PC-3 (cell line): Measurements from ENCODE around the gene PSG4. TPM values are rescaled to one million over a fixed set of nuclear protein-coding genes. Genes with fewer than 3 reads are reported as not detected.
"Not testable (repeated sequence)": the region's sequence is repeated elsewhere in the genome, so short reads cannot be mapped to it uniquely, and the experiment has no call there.

Experiments
- ATAC-seq: fragments of 200-7000 bp; cut with Tn5 transposase; 2 replicates; pipeline ENCODE4 v1.9.1; 2020; ENCODE audit warnings: mild to moderate bottlenecking, moderate library complexity
- BruUV-seq: library from RNA; stranded (reverse); fragments of 400-500 nt; replicated peaks from 2 replicates; lab custom pipeline; 2021; lab: Mats Ljungman, UMichigan
- CTCF ChIA-PET: fragments of 300-600 bp; sonication (Branson Sonifier 250); formaldehyde crosslinking; loops from one replicate; lab custom pipeline; 2022; ENCODE audit warnings: antibody characterized with exemption; lab: Charles Lee
- POLR2A ChIA-PET: fragments of 300-600 bp; sonication (Branson Sonifier 250); formaldehyde crosslinking; loops from one replicate; lab custom pipeline; 2022; ENCODE audit warnings: antibody characterized with exemption; ENCODE audit not compliant: unreplicated experiment; lab: Charles Lee
- DNase-seq: peaks from one replicate; pipeline ENCODE4 v3.0.0-alpha.2; 2015
- H2AFZ ChIP-seq: fragments of 300-600 bp; sonication (generic); 2 replicates; pipeline ENCODE4 v1.6.0; 2016; ENCODE audit warnings: antibody characterized with exemption, low read length
- H3F3A ChIP-seq: fragments of 300-600 bp; sonication (generic); one replicate; pipeline ENCODE4 v1.6.0; 2017; ENCODE audit warnings: antibody characterized with exemption, low read length, control low read depth, mild to moderate bottlenecking; ENCODE audit not compliant: unreplicated experiment
- H3K27ac ChIP-seq: fragments of 300-600 bp; sonication (generic); 2 replicates; pipeline ENCODE4 v1.5.1; 2016; ENCODE audit warnings: mild to moderate bottlenecking, low read length
- H3K27me3 ChIP-seq: fragments of 300-600 bp; sonication (generic); 2 replicates; pipeline ENCODE4 v1.6.1; 2016; ENCODE audit warnings: low read length, mixed read lengths
- H3K36me3 ChIP-seq: fragments of 300-600 bp; sonication (generic); 2 replicates; pipeline ENCODE4 v1.6.1; 2016; ENCODE audit warnings: low read depth, mixed run types, low read length, mixed read lengths
- H3K4me1 ChIP-seq: fragments of 300-600 bp; sonication (generic); 2 replicates; pipeline ENCODE4 v1.5.1; 2016; ENCODE audit warnings: low read length; ENCODE audit not compliant: insufficient read depth
- H3K4me2 ChIP-seq: fragments of 300-600 bp; sonication (generic); 2 replicates; pipeline ENCODE4 v1.6.0; 2016; ENCODE audit warnings: low read length
- H3K4me3 ChIP-seq: fragments of 300-600 bp; sonication (generic); 2 replicates; pipeline ENCODE4 v1.5.1; 2016; ENCODE audit warnings: mild to moderate bottlenecking, low read length, mixed read lengths
- H3K79me2 ChIP-seq: fragments of 300-600 bp; sonication (generic); 2 replicates; pipeline ENCODE4 v1.6.1; 2017; ENCODE audit warnings: low read length, mixed read lengths
- H3K9ac ChIP-seq: fragments of 300-600 bp; sonication (generic); 2 replicates; pipeline ENCODE4 v1.6.0; 2016; ENCODE audit warnings: mild to moderate bottlenecking, low read length
- H3K9me2 ChIP-seq: fragments of 300-600 bp; sonication (generic); replicated peaks from 2 replicates; pipeline ENCODE4 v1.6.1; 2016; ENCODE audit warnings: mixed run types, low read length, mixed read lengths
- H3K9me3 ChIP-seq: fragments of 300-600 bp; sonication (generic); 2 replicates; pipeline ENCODE4 v1.6.1; 2016; ENCODE audit warnings: low read length, mixed read lengths
- H4K20me1 ChIP-seq: fragments of 300-600 bp; sonication (generic); 2 replicates; pipeline ENCODE4 v1.6.1; 2016; ENCODE audit warnings: low read length, mixed read lengths
- CTCF ChIP-seq: fragments of 300-600 bp; sonication (generic); conservative IDR thresholded peaks from 2 replicates; pipeline ENCODE4 v1.5.1; 2017; ENCODE audit warnings: antibody characterized with exemption, low read depth, mild to moderate bottlenecking, low read length
- EZH2 ChIP-seq: fragments of 300-600 bp; sonication (generic); IDR thresholded peaks from one replicate; pipeline ENCODE4 v1.6.1; 2017; ENCODE audit warnings: antibody characterized with exemption, mild to moderate bottlenecking, low read length; ENCODE audit not compliant: unreplicated experiment
- EZH2phosphoT487 ChIP-seq: fragments of 300-600 bp; sonication (generic); IDR thresholded peaks from 2 replicates; pipeline ENCODE4 v1.6.1; 2018; ENCODE audit warnings: mild to moderate bottlenecking, antibody characterized with exemption, low read length, borderline replicate concordance
- intact Hi-C: fragments of 100-400 bp; cut with micrococcal nuclease; formaldehyde crosslinking; loops from 2 replicates; pipeline ENCODE4 v1.9.0; 2023
- total RNA-seq: library from RNA; depleted of rRNA; stranded (reverse); fragments of >200 nt; gene quantifications from 2 replicates; pipeline ENCODE4 v1.2.3, GENCODE V29; 2014

Gene PSG4
- total RNA-seq, 1 experiment from 2014 or later = not detected

GRCh38 chr19:43224855-43225253 is 19.4 kb upstream of the PSG4 start:
- intact Hi-C loops = no loop called here
- H3K9me2 ChIP-seq = no peaks in the 10 kb centered on the region
- ATAC-seq = no peak
- H3K36me3 ChIP-seq = no peaks in the 10 kb centered on the region; the same call in 1 of the 2 replicates
- no peak for DNase-seq
- H3K9ac ChIP-seq = no peak overlapping the region
- no peak overlapping the region for H3K27ac ChIP-seq
- no TSS peak for BruUV-seq
- H3K4me1 ChIP-seq = no peaks in the 10 kb centered on the region
- no peaks in the 10 kb centered on the region for H4K20me1 ChIP-seq
- no peaks in the 10 kb centered on the region for H3K27me3 ChIP-seq
- ChIA-PET POLR2A (no interaction called here), CTCF (no interaction called here)
- H2AFZ ChIP-seq = no peak overlapping the region
- H3K79me2 ChIP-seq = no peaks in the 10 kb centered on the region
- no peak overlapping the region for H3K4me3 ChIP-seq
- TF ChIP-seq EZH2phosphoT487 (no peak), CTCF (no peak), EZH2 (no peak)
- no peaks in the 10 kb centered on the region for H3K9me3 ChIP-seq
- no peak overlapping the region for H3K4me2 ChIP-seq
- no peaks in the 10 kb centered on the region for H3F3A ChIP-seq

GRCh38 chr19:43224201-43224854 is 18.9 kb upstream of the PSG4 start:
- POLR2A ChIA-PET, CTCF ChIA-PET, ATAC-seq, H3F3A ChIP-seq, intact Hi-C loops, H3K4me2 ChIP-seq, H3K36me3 ChIP-seq, H3K4me1 ChIP-seq, H3K9ac ChIP-seq, H3K27me3 ChIP-seq, H3K4me3 ChIP-seq, BruUV-seq, H2AFZ ChIP-seq, H3K9me2 ChIP-seq, H4K20me1 ChIP-seq, H3K9me3 ChIP-seq, H3K27ac ChIP-seq, H3K79me2 ChIP-seq: not testable (repeated sequence)
- peak; percentile 7 for DNase-seq

GRCh38 chr19:43221891-43222290 is 16.5 kb upstream of the PSG4 start:
- H3K36me3 ChIP-seq, intact Hi-C loops, H3K4me2 ChIP-seq, H3K4me1 ChIP-seq, POLR2A ChIA-PET, H3K9ac ChIP-seq, H3K4me3 ChIP-seq, CTCF ChIA-PET, H3K79me2 ChIP-seq, H3K9me2 ChIP-seq, H3K27me3 ChIP-seq, ATAC-seq, H3K27ac ChIP-seq, H4K20me1 ChIP-seq, BruUV-seq, DNase-seq, H2AFZ ChIP-seq, H3F3A ChIP-seq, H3K9me3 ChIP-seq: not testable (repeated sequence)

GRCh38 chr19:43219136-43219535 is 13.7 kb upstream of the PSG4 start:
- H4K20me1 ChIP-seq, H3K4me1 ChIP-seq, H3K9ac ChIP-seq, BruUV-seq, H3K36me3 ChIP-seq, POLR2A ChIA-PET, DNase-seq, H3K79me2 ChIP-seq, H3K4me2 ChIP-seq, H3K9me2 ChIP-seq, ATAC-seq, H3K27me3 ChIP-seq, CTCF ChIA-PET, H3F3A ChIP-seq, H3K4me3 ChIP-seq, H2AFZ ChIP-seq, H3K9me3 ChIP-seq, intact Hi-C loops, H3K27ac ChIP-seq: not testable (repeated sequence)

- not testable (repeated sequence) for BruUV-seq
Measured at GRCh38 chr19:43215881-43216280, 10.4 kb upstream of the PSG4 start.

More at GRCh38 chr19:43215881-43216280, 10.4 kb upstream of the PSG4 start:
- H3K27ac ChIP-seq, H3K9ac ChIP-seq, H3K9me2 ChIP-seq, POLR2A ChIA-PET, intact Hi-C loops, H3K79me2 ChIP-seq, H3F3A ChIP-seq, H2AFZ ChIP-seq, H3K4me2 ChIP-seq, H3K36me3 ChIP-seq, DNase-seq, H4K20me1 ChIP-seq, CTCF ChIA-PET, H3K27me3 ChIP-seq, H3K9me3 ChIP-seq, H3K4me3 ChIP-seq, H3K4me1 ChIP-seq, ATAC-seq: not testable (repeated sequence)
